ENCODE measurements around the gene RBM10. TPM values are rescaled to one million over a fixed set of nuclear protein-coding genes. Genes with fewer than 3 reads are reported as not detected.
A peak's percentile ranks its signal among the peaks of the same experiment; 100 is the strongest.

RBM10 gene
- total RNA-seq, 1 donor from 2014 or later = 27.8 TPM

GRCh38 chrX:47146936-47147859 is 2.2 kb downstream of the RBM10 start:
- no peaks in the 10 kb centered on the region for H3K27me3 ChIP-seq (ENCODE audit: low read depth)
- no peaks in the 10 kb centered on the region for H3K9me3 ChIP-seq (replicated peaks)
- no peak for DNase-seq
- H3K4me3 ChIP-seq = peak overlapping the region; percentile 78
- peaks cover 35% of the 10 kb centered on the region for H3K4me1 ChIP-seq
- TF ChIP-seq CTCF (IDR thresholded peaks at IDR 0.05; ENCODE audit: borderline replicate concordance) = no peak
- peak overlapping the region; percentile 97 for H3K27ac ChIP-seq (replicated peaks)
- peaks cover 2% of the 10 kb centered on the region for H3K36me3 ChIP-seq
- intact Hi-C loops (cut with micrococcal nuclease) = no loop called here

DNA sequence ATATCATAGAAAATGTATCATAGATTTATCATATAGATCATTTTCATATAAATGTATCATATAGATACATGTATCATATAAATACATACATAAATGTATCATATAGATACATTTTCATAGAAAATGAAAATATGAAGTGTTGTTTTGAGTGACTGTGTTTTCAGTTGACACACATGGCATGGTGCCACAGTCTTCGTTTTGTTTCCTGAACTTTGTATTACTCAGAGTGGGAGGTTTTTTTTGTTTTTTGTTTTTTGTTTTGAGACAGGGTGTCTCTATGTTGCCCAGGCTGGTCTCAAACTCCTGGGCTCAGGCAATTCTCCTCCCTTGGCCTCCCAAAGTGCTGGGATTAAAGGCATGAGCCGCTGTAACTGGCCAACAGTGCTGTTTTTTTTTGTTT is 3.9 kb downstream of the RBM10 start:
- no peak for TF ChIP-seq CTCF (IDR thresholded peaks at IDR 0.05; ENCODE audit: borderline replicate concordance)
- no peak overlapping the region for H3K4me3 ChIP-seq
- H3K27ac ChIP-seq (replicated peaks) = no peak overlapping the region
- DNase-seq = no peak
- intact Hi-C loops (cut with micrococcal nuclease) = no loop called here
- H3K36me3 ChIP-seq = no peaks in the 10 kb centered on the region
- H3K9me3 ChIP-seq (replicated peaks) = no peaks in the 10 kb centered on the region
- H3K4me1 ChIP-seq = peaks cover 24% of the 10 kb centered on the region
- no peaks in the 10 kb centered on the region for H3K27me3 ChIP-seq (ENCODE audit: low read depth)

GRCh38 chrX:47151435-47151834 is 6.4 kb downstream of the RBM10 start:
- no peak for TF ChIP-seq CTCF (IDR thresholded peaks at IDR 0.05; ENCODE audit: borderline replicate concordance)
- H3K4me1 ChIP-seq = peaks cover 16% of the 10 kb centered on the region
- intact Hi-C loops (cut with micrococcal nuclease) = no loop called here
- peaks cover 8% of the 10 kb centered on the region for H3K36me3 ChIP-seq
- no peaks in the 10 kb centered on the region for H3K27me3 ChIP-seq (ENCODE audit: low read depth)
- no peaks in the 10 kb centered on the region for H3K9me3 ChIP-seq (replicated peaks)
- H3K4me3 ChIP-seq = no peak overlapping the region
- no peak for DNase-seq
- no peak overlapping the region for H3K27ac ChIP-seq (replicated peaks)

GRCh38 chrX:47156611-47157520 is 11.8 kb downstream of the RBM10 start:
- Histone ChIP-seq H3K4me3 (no peak overlapping the region), H3K4me1 (no peaks in the 10 kb centered on the region), H3K27ac (replicated peaks) (no peak overlapping the region), H3K9me3 (replicated peaks) (no peaks in the 10 kb centered on the region), H3K27me3 (ENCODE audit: low read depth) (no peaks in the 10 kb centered on the region), H3K36me3 (peaks cover 14% of the 10 kb centered on the region)
- no peak for DNase-seq
- no peak for TF ChIP-seq CTCF (IDR thresholded peaks at IDR 0.05; ENCODE audit: borderline replicate concordance)
- intact Hi-C loops (cut with micrococcal nuclease) = no loop called here

DNA sequence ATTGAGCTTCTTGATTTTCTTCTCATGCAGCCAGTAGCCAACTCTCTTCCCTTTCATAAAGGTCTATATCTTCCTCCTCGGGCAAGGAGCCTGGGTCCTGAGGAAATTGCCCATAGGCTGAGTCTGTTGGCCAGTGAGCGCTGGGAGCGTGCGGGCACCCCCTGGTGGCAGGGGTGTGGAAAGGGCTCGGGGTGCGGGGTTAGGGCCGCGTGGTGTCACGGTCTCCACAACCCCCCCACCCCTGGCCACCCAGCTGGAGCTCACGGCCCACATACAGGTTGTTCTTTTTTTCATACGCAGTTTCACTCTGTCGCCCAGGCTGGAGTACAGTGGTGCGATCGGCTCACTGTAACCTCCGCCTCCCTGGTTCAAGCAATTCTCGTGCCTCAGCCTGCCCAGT is 13.1 kb downstream of the RBM10 start:
- Histone ChIP-seq H3K27ac (replicated peaks) (no peak overlapping the region), H3K4me3 (no peak overlapping the region), H3K4me1 (no peaks in the 10 kb centered on the region), H3K27me3 (ENCODE audit: low read depth) (no peaks in the 10 kb centered on the region), H3K9me3 (replicated peaks) (no peaks in the 10 kb centered on the region), H3K36me3 (peaks cover 14% of the 10 kb centered on the region)
- no peak for TF ChIP-seq CTCF (IDR thresholded peaks at IDR 0.05; ENCODE audit: borderline replicate concordance)
- intact Hi-C loops (cut with micrococcal nuclease) = no loop called here
- no peak for DNase-seq
